MM.1S (cell line): ENCODE measurements around the gene PNO1.

Source experiments
- CTCF ChIP-seq: fragments of 300-600 bp; sonication (generic); IDR thresholded peaks from 2 replicates; pipeline ENCODE4 v1.5.1; 2016; ENCODE audit warnings: antibody characterized with exemption, low read length, mixed read lengths
- EZH2 ChIP-seq: fragments of 300-600 bp; sonication (generic); optimal IDR thresholded peaks from 2 replicates; pipeline ENCODE3; 2017; ENCODE audit warnings: low read depth, mild to moderate bottlenecking, antibody characterized with exemption, low read length, mixed read lengths

DNA sequence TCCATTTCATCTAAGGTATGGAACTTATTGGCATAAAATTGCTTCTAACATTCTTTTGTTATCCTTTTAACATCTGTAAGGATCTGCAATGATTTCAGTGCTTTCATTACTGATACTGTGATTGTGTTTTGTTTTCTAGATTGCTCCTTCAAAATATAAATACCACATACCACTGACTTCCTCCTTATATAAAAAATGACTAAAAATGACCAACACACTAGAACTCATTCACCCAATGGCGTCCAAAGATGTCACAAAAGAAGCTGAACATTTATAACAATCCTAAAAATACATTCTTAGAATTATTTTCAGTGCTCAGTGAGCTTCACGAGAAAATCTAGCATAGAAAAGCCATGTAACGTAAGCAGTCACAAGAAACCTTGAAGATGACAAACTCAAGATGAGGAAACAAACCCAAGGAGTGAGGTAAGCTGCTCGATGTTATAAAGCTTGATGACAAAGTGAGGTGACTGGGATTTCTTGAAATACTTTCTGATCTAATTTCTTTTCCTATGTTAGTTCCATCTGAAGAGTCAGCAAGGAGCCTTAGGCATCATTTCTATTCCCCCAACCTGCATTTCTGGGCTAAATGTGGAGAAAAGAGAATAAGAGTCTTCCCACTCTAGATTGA, 42.6 kb downstream of the PNO1 start:
- TF ChIP-seq EZH2, result no peak
- no peak for TF ChIP-seq CTCF
